Gastrocnemius medialis (tissue), 4 donors: ENCODE data around the gene PGAP3.

Source experiments
- CTCF ChIP-seq, 5 experiments: fragments of 450-650 bp in 3 of 5; fragments of 200-600 bp in 2 of 5; sonication (generic) in 2 of 5; IDR thresholded peaks in 4 of 5; conservative IDR thresholded peaks in 1 of 5; 1 replicate in 4 of 5; 2 replicates in 1 of 5; pipeline ENCODE4 v1.5.1; 2016 to 2019; ENCODE audit warnings: antibody characterized with exemption in 5 of 5, mild to moderate bottlenecking in 3 of 5, moderate library complexity in 3 of 5
- POLR2A ChIP-seq, 2 donors: fragments of 450-650 bp; IDR thresholded peaks; one replicate each; pipeline ENCODE4 v1.6.1; 2017; ENCODE audit warnings: antibody characterized with exemption in 2 of 2, mild to moderate bottlenecking in 2 of 2, moderate library complexity in 2 of 2

- TF ChIP-seq CTCF (IDR thresholded peaks at IDR 0.05 in 4 of 5, conservative IDR thresholded peaks at IDR 0.05 in 1 of 5), result no peak
- TF ChIP-seq POLR2A (IDR thresholded peaks at IDR 0.05), result no peak
These were observed 13.0 kb downstream of the PGAP3 start for GRCh38 chr17:39674702-39675389.
